Transverse colon (tissue), 3 donors: ENCODE data around the gene ZDHHC21.

ENCODE experiments used
- EP300 ChIP-seq: sonication (generic); formaldehyde crosslinking; IDR thresholded peaks from one replicate; pipeline ENCODE4 v1.6.1; 2017; ENCODE audit warnings: antibody characterized with exemption, low read depth
- TF ChIP-seq, protein P1 (sequence below), 5 experiments: fragments of 200-600 bp in 3 of 5; fragments of 450-650 bp in 2 of 5; sonication (generic) in 3 of 5; IDR thresholded peaks; 1 replicate in 2 of 5; 2 replicates in 3 of 5; pipeline ENCODE4 v1.5.1; 2016 to 2017; ENCODE audit warnings: antibody characterized with exemption in 5 of 5, inconsistent platforms in 3 of 5, mild to moderate bottlenecking in 2 of 5, moderate library complexity in 1 of 5

DNA sequence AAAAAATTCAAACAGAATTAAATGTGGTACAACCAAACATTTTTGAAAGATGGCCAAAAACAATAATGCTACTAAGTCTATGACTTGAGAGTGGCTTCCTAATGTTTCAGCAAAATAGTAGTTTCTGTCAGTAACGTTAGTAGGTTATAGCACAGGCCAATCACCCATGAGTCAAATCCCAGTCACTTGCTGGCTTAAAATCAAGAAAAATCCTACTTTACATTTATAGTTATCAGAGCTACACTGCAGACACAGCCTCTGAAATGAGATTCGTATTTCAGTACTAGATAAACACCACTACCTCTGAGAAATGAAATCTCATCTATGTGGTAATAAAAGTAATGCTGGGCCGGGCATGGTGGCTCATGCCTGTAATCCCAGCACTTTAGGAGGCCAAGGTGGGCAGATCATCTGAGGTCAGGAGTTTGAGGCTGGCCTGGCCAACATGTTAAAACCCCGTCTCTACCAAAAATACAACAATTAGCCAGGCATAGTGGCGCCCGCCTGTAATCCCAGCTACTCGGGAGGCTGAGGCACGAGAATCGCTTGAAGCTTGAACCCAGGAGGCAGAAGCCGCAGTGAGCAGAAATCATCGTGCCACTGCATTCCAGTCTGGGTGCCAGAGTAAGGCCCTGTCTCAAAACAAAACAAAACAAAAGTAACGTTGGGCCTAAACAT, 6.1 kb downstream of the ZDHHC21 start:
- TF ChIP-seq, protein P1, sequence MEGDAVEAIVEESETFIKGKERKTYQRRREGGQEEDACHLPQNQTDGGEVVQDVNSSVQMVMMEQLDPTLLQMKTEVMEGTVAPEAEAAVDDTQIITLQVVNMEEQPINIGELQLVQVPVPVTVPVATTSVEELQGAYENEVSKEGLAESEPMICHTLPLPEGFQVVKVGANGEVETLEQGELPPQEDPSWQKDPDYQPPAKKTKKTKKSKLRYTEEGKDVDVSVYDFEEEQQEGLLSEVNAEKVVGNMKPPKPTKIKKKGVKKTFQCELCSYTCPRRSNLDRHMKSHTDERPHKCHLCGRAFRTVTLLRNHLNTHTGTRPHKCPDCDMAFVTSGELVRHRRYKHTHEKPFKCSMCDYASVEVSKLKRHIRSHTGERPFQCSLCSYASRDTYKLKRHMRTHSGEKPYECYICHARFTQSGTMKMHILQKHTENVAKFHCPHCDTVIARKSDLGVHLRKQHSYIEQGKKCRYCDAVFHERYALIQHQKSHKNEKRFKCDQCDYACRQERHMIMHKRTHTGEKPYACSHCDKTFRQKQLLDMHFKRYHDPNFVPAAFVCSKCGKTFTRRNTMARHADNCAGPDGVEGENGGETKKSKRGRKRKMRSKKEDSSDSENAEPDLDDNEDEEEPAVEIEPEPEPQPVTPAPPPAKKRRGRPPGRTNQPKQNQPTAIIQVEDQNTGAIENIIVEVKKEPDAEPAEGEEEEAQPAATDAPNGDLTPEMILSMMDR (IDR thresholded peaks at IDR 0.05), result no peak
- TF ChIP-seq EP300, result no peak
